NB4 (cell line): ENCODE results near the gene BLCAP.
"Not testable (repeated sequence)": the region's sequence is repeated elsewhere in the genome, so short reads cannot be mapped to it uniquely, and the experiment has no call there.

Experiments
- DNase-seq: peaks from one replicate; pipeline ENCODE4 v3.0.0; 2010; ENCODE audit warnings: low read depth
- H3K4me3 ChIP-seq: one replicate; pipeline ENCODE4 v1.5.1; 2011; ENCODE audit warnings: mild to moderate bottlenecking, low read depth, low read length, moderate library complexity
- CTCF ChIP-seq: IDR thresholded peaks from one replicate; pipeline ENCODE4 v1.5.1; 2012; ENCODE audit warnings: low read depth, low read length
- MYC ChIP-seq: IDR thresholded peaks from 2 replicates; pipeline ENCODE4 v1.6.1; 2011; ENCODE audit warnings: low read depth, low read length
- POLR2A ChIP-seq: IDR thresholded peaks from 2 replicates; pipeline ENCODE4 v1.6.1; 2011; ENCODE audit warnings: mild to moderate bottlenecking; ENCODE audit not compliant: insufficient read length; ENCODE audit errors: extremely low read depth
- TF ChIP-seq, protein P1 (sequence below): IDR thresholded peaks from 2 replicates; pipeline ENCODE4 v1.6.1; 2011; ENCODE audit warnings: low read depth, low read length

The BLCAP gene

GRCh38 chr20:37559312-37560027 lies 31.8 kb upstream of the BLCAP start:
- H3K4me3 ChIP-seq: no peak overlapping the region
- no peak for DNase-seq
- TF ChIP-seq, protein P1, sequence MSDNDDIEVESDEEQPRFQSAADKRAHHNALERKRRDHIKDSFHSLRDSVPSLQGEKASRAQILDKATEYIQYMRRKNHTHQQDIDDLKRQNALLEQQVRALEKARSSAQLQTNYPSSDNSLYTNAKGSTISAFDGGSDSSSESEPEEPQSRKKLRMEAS: no peak
- TF ChIP-seq CTCF (no peak), MYC (no peak), POLR2A (no peak)

GRCh38 chr20:37558779-37559178 lies 31.1 kb upstream of the BLCAP start:
- DNase-seq: no peak
- TF ChIP-seq POLR2A (no peak), MYC (no peak), CTCF (no peak)
- TF ChIP-seq, protein P1: no peak
- no peak overlapping the region for H3K4me3 ChIP-seq

GRCh38 chr20:37558306-37558705 lies 30.6 kb upstream of the BLCAP start:
- H3K4me3 ChIP-seq: no peak overlapping the region
- no peak for DNase-seq
- TF ChIP-seq POLR2A (no peak), MYC (no peak), CTCF (no peak)
- TF ChIP-seq, protein P1: no peak

- no peak overlapping the region for H3K4me3 ChIP-seq
- no peak for DNase-seq
- TF ChIP-seq POLR2A: no peak
- TF ChIP-seq CTCF: no peak
- TF ChIP-seq MYC: no peak
- TF ChIP-seq, protein P1: no peak
Measured at GRCh38 chr20:37556538-37556937, 28.9 kb upstream of the BLCAP start.

DNA sequence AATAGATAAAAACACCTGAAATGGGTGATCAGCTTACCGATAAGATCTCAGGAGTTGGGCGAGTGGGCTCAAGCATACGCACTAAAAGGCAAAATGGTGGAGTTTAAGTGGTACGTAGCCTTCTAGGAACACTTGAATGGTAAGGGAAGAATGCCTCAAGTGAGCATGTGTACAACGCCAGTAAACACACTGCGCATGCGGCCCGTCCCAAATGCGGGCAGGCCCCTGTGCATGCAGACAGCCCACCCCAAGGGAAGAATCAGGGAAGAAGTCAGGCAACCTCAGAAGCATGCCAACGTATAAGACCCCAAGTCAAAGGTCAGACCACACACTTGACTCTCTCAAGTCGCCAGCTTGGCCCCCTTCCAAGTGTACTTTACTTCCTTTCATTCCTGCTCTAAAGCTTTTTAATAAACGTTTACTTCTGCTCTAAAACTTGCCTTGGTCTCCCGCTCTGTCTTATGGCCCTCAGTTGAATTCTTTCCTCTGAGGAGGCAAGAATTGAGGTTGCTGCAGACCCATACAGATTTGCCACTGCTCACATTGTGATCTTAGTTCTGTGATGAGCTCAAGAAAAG lies 27.1 kb upstream of the BLCAP start:
- H3K4me3 ChIP-seq, DNase-seq: not testable (repeated sequence)

- TF ChIP-seq MYC (no peak), POLR2A (no peak), CTCF (no peak)
- TF ChIP-seq, protein P1: no peak
- H3K4me3 ChIP-seq: no peak overlapping the region
- DNase-seq: no peak
Measured at GRCh38 chr20:37552415-37552814, 24.7 kb upstream of the BLCAP start.

- H3K4me3 ChIP-seq, DNase-seq: not testable (repeated sequence)
Measured at GRCh38 chr20:37551660-37552059, 24.0 kb upstream of the BLCAP start.

DNA sequence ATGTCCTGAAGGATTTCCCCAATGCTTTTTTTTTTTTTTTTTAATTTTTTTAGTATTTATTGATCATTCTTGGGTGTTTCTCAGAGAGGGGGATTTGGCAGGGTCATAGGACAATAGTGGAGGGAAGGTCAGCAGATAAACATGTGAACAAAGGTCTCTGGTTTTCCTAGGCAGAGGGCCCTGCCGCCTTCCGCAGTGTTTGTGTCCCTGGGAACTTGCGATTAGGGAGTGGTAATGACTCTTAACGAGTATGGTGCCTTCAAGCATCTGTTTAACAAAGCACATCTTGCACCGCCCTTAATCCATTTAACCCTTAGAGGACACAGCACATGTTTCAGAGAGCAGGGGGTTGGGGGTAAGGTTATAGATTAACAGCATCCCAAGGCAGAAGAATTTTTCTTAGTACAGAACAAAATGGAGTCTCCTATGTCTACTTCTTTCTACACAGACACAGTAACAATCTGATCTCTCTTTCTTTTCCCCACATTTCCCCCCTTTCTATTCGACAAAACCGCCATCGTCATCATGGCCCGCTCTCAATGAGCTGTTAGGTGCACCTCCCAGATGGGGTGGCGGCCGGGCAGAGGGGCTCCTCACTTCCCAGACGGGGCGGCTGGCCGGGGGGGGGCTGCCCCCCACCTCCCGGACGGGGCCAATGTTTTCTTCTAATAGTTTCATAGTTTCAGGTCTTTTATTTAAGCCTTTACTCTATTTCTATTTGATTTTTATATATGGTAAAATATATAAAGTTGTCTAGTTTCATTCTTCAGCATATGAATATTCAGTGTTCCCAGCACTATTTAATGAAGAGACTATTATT lies 22.6 kb upstream of the BLCAP start:
- not testable (repeated sequence) for H3K4me3 ChIP-seq, DNase-seq
